NCI-H128 (cell line): Measurements from ENCODE around the gene DHX36.

Source experiments
- DNase-seq: peaks from one replicate; lab custom pipeline; 2025; ENCODE audit not compliant: unreplicated experiment; lab: John Stamatoyannopoulos, UW

The DHX36 gene

GRCh38 chr3:154294016-154294415, 30.3 kb downstream of the DHX36 start:
- DNase-seq, result no peak

- DNase-seq, result no peak
Observed at GRCh38 chr3:154290187-154290586, 34.1 kb downstream of the DHX36 start.

- no peak for DNase-seq
Observed at GRCh38 chr3:154285221-154285620, 39.1 kb downstream of the DHX36 start.

GRCh38 chr3:154280161-154280560, 44.1 kb downstream of the DHX36 start:
- no peak for DNase-seq

GRCh38 chr3:154275965-154276364, 48.3 kb downstream of the DHX36 start:
- no peak for DNase-seq

- DNase-seq, result no peak
Observed at GRCh38 chr3:154275292-154275691, 49.0 kb downstream of the DHX36 start.

GRCh38 chr3:154274348-154274747, 49.9 kb downstream of the DHX36 start:
- DNase-seq, result no peak

- no peak for DNase-seq
Observed at GRCh38 chr3:154273381-154273780, 50.9 kb downstream of the DHX36 start.

- DNase-seq, result no peak
Observed at GRCh38 chr3:154254527-154254926, 69.8 kb downstream of the DHX36 start.

GRCh38 chr3:154252759-154253638, 71.3 kb downstream of the DHX36 start:
- peak; percentile 84 for DNase-seq

- no peak for DNase-seq
Observed at GRCh38 chr3:154251610-154252009, 72.7 kb downstream of the DHX36 start.

GRCh38 chr3:154250291-154250690, 74.0 kb downstream of the DHX36 start:
- DNase-seq, result no peak

GRCh38 chr3:154247806-154248415, 76.4 kb downstream of the DHX36 start:
- DNase-seq, result no peak

- no peak for DNase-seq
Observed at GRCh38 chr3:154244644-154245043, 79.6 kb downstream of the DHX36 start.

- no peak for DNase-seq
Observed at GRCh38 chr3:154243353-154243752, 80.9 kb downstream of the DHX36 start.

- no peak for DNase-seq
Observed at GRCh38 chr3:154242766-154243165, 81.5 kb downstream of the DHX36 start.

- no peak for DNase-seq
Observed at GRCh38 chr3:154241496-154241895, 82.8 kb downstream of the DHX36 start.

- no peak for DNase-seq
Observed at GRCh38 chr3:154240235-154240634, 84.1 kb downstream of the DHX36 start.

GRCh38 chr3:154236331-154236730, 88.0 kb downstream of the DHX36 start:
- DNase-seq, result no peak

- DNase-seq, result no peak
Observed at GRCh38 chr3:154235330-154235729, 89.0 kb downstream of the DHX36 start.

- no peak for DNase-seq
Observed at GRCh38 chr3:154229217-154229590, 95.1 kb downstream of the DHX36 start.

GRCh38 chr3:154228561-154229216, 95.6 kb downstream of the DHX36 start:
- DNase-seq, result no peak
